Measurements from ENCODE around the gene PVR.
A peak's percentile ranks its signal among the peaks of the same experiment; 100 is the strongest.
"Not testable (repeated sequence)": the region's sequence is repeated elsewhere in the genome, so short reads cannot be mapped to it uniquely, and the experiment has no call there.

The PVR gene

DNA sequence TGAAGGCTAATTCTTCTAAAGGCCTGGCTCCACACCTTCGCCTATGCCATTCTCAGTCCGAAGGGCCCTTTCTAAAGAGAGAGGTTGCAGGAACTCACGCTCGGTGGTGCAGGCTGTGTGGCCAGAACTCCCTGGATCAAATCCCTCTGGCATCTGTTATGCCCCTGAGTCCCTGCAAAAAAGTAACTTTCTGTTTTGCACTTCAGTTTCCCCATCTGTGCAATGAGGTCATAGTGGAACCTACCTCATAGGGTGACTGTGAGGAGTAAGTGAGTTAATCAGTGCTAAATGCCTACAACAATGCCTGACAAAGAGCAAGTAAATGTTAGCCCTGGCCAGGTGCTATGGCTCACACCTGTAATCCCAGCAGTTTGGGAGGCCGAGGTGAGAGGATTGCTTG, 23.0 kb upstream of the PVR start:
- no peak for DNase-seq

DNA sequence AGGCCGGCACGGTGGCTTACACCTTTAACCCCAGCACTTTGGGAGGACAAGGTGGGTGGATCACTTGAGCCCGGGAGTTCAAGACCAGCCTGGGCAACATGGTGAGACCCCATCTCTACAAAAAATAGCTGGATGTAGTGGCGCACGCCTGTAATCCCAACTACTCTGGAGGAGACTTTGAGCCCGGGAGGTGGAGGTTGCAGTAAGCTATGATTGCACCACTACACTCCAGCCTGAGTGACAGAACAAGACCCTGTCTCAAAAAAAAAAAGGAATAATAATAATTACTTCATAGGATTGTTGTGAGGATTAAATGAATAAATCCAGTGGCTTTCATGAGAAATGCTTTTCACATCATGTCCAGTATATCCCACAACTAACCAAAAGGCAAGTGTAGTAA, 22.3 kb upstream of the PVR start:
- DNase-seq: no peak

DNA sequence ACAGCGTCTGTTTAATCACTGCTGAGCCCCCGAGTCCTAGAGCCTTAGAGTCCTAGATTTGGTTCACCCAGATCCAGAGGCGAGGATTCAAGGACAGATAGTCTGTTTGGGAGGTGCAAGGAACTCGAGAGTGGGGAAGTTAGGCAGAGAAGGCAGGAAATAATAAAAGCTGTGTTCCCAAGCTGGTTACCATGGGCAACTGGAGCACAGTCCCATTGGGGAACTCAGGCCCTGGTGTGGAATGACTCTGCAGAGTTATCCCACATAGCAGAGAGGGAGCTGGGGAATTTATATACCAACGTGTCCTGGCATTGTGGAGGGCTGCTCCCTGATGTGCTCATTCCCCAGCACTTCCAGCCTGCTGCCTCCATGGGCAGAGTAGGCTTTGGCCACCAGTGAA, 20.6 kb upstream of the PVR start:
- peak; percentile 62 for DNase-seq

DNA sequence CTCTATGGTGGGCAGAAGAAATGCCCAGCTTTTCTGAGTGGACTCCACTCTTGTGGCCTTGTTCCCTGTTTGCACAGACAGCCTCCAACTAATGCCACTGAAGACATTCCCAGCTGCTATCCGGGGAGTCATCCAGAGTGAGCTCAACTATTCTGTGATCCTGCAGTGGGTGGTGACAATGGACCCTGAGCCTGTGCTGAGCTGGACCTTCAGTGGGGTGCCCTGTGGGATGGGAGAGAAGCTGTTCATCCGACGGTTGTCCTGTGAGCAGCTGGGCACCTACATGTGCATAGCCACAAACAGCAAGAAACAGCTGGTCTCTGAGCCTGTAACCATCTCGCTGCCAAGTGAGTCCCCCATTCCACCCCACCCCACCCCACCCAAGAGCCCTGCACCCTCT, 20.1 kb upstream of the PVR start:
- no peak for DNase-seq

DNA sequence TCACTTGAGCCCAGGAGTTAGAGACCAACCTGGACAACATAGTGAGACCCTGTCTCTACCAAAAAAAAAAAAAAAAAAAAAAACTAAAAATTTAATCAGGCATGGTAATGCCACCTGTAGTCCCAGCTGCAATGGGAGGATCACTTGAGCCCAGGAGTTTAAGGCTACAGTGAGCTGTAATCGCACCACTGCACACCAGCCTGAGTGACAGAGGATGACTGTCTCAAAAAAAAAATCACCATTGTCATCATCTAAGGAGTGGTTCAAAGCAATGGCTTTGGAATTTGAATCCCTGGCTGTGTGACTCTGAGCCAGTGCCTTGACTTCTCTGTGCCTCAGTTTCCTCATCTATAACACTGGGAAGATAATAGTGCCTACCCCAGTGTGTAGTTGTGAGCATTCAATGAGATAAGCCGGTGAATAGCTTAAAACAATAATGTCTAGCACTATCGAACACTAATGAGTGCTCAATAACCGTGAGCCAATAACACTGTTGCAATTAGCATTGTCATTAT, 18.8 kb upstream of the PVR start:
- no peak for DNase-seq

DNA sequence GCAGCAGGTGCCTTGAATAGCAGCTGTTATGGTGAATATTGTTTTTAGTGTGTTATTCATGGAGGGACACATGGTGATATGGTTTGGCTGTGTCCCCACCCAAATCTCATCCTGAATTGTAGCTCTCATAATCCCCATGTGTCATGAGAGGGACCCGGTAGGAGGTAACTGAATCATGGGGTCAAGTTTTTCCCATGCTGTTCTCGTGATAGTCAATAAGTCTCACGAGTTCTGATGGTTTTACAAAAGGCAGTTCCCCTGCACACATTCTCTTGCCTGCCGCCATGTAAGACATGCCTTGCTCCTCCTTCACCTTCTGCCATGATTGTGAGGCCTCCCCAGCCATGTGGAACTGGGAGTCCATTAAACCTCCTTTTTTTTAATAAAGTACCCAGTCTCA, 18.1 kb upstream of the PVR start:
- not testable (repeated sequence) for DNase-seq

DNA sequence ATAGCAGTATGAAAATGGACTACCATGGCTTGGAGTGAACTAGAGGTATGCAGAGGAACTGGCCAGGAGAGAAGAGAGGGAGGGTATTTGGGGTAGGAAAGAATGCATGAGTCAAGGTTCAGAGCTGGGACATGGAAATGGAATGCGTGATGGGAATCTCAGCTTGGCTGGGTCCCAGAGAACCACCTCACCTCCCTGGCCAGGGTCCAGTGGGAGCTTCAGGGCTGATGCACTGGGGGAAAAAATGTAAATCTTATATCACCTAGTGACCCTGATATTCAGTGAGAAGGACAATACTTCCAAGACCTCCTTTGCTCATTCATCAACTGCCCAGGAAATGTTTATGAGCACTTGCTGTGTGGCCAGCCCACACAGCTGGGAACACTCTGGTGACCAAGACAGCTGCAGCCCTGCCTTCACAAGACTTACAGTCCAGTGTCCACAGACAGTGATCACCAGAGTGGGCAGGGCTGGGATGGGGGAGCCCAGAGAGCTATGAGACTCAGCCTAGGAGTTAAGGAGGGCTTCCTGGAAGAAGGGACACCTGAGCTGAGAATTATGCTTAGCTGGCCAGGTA, 17.6 kb upstream of the PVR start:
- DNase-seq: peak; percentile 98

DNA sequence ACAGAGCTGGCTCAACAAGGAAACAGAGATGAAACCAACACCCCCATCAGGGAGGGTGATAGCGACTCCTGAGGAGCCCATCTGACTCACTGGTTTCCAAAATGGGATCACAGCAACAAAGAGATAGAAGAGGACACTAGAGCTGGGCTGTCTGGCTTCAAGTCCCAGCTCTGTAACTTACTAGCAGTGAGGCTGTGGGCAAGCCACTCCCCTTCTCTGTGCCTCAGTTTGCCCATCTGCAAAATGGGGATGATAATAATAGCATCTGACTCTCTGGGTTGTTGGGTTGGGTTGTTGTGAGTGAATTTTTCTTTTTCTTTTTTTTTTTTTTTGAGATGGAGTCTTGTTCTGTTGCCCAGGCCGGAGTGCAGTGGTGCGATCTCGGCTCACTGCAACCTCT, 16.1 kb upstream of the PVR start:
- no peak for DNase-seq

DNA sequence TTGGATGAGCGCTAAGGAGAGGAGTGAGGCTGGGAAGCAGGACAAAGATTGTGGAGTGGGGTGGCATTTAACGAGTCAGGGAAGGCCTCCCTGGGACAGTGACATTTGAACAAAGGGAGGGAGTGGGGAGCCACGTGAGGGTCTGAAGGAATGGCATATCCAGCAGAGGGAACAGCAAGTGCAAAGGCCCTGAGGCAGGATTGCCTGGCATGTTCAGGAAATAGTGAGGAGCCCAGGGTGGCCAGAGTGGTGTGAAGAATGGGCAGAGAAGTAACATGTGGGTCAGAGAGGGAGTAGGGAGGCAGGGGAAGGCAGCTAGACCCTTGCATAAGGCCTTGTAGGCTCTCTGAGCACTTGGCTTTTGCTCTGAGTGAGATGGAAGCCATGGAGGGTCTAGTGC, 14.9 kb upstream of the PVR start:
- DNase-seq: no peak

DNA sequence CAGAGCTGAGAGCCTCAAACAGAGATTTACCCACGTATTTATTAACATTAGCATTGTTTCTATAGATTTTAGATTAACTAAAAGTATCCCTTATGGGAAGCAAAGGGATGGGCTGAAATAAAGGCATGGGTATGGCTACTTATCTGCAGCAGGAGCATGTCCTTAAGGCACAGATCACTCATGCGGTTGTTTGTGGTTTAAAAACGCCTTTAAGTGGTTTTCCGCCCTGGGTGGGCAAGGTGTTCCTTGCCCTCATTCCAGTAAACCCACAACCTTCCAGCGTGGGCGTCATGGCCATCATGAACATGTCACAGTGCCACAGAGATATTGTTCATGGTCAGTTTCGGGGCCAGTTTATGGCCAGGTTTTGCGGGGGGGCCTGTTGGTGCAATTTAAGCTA, 12.1 kb upstream of the PVR start:
- DNase-seq: not testable (repeated sequence)

DNA sequence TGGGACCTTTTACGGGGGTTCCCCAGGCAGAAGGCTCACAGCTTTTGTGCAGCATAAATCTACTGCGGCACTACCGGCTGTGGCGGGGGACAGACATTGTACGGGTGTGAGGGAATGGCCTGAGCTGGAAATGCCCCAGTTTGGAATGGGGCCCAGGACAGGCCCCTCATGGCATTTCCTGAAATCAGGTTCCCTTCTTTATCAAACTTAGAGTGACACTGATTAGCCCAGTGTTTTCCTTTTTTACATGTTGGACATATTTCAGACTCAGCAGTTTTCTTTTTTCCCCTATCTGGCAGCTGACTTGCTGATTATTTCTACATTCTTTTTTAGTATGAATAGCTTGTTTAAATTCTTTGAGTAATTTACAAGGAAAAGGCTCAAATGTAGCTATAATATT, 9.7 kb upstream of the PVR start:
- not testable (repeated sequence) for DNase-seq

DNA sequence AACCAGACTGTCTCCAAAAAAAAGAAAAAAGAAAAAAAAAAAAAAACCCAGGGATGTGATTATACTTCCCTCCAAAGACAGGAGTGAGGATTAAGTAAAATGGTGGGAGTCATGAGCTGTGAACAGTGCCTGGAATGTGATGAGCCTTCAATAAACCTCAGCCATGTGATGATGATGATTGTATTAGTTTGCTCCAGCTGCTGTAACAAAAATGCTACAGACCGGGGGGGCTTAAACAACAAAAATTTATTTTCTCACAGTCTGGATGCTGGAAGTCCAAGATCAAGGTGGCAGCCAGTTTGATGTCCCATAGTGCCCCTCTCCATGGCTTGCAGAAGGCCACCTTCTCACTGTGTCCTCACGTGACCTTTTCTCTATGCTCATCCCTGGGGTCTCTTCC, 8.9 kb upstream of the PVR start:
- no peak for DNase-seq

DNA sequence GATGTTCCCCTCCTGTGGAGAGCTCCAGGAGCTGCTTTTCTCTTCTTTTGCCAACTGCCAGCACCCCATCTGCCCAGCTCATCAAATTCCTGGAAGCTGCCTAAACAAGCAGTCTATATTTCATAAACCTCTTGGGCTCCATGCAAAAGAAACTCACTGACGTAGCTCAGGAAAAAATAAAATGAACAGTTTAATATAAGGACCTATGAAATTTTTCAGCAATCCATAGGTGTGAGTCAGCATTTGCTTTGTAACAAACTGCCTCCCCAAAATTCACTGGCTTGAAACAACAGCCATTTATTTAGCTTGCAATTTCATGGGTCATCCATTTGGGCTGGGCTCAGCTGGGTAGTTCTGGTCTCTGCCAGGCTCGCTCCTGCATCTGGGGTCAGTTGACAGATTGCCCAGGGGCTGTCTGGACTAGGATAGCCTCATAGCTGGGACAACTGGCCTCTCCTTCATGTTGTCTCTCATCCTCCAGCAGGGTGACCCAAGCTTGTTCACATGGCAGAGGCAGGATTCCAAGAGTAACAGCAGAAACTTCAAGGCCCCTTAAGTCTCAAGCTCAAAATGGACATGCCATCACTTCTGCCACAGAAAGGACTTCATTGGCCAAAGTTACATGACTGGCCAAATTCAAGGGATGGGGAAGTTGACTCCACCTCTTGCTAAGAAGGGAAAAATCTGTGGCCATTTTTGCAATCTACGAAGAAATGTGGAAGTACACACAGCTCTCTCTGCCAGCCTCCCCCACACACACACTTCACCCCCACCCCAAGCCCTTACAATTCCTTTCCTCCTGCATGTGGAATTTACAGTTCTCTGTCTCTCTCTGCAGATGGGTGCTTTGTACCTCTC, 7.9 kb upstream of the PVR start:
- peak; percentile 63 for DNase-seq

DNA sequence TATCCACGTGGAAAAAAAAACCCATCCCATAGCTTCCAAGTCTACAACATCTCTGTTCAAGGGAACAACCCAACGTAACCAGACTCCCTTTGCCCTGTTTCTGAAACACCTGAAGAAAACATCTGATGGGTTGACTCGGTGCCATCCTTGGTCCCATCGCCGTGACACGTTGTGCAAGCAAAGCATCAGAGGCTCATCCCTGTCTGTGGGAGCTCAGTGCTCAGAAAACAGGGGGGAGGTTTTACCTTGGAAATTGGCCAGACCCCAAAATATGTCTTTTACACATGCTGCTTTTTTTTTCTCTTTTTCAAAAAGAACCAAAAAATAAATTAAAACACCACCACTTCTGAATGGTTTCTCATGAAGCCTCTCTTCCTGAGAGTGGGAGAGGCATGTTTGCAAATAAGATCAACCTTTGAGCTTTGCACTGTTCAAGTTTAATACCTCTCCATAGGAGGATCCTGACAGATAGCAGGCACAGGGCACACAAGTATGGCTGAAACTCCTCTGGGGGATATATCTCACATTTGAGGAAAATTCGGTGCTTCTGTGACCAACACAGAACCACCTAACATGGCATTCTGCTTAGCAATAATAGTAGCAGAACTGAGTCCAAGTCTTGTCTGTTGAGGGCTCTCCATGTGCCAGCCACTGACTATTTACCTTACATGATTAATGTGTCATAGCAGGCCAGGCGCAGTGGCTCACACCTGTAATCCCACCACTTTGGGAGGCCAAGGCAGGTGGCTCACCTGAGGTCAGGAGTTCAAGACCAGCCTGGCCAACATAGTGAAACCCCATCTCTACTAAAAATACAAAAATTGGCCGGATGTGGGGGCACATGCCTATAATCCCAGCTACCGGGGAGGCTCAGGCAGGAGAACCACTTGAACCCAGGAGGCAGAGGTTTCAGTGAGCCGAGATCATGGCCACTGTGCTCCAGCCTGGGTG, 7.0 kb upstream of the PVR start:
- no peak for DNase-seq

DNA sequence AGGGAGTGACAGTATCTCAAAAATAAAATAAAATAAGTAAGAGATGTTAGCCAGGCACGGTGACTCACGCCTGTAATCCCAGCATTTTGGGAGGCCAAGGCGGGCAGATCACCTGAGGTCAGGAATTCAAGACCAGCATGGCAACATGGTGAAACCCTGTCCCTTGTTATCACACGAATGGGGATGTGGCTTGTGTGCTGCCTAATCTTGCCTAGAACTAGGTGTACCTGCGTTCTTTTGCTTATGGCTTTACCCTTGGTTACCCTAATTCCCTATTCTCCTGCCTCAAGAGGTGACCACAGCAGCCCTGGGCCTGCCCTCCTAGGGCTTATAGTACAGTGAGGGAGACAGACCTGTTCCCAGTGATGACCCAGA, 6.3 kb upstream of the PVR start:
- DNase-seq: no peak

DNA sequence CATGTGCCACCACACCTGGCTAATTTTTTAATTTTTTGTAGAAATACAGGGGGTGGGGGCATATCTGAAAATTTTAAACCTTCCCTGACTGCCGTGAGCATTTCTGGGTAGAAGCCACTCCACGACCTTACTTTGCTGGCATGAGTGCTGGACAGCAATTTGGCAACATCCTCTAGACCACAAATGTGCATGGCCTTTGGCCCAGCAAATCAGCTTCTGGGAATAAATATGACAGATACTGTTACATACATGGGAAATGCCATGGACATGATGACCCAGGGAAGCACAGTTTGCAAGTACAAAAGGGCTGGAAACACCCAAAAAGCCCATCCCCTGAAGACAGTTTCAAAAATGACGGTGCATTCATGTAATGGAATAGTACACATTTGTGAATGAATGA, 3.2 kb upstream of the PVR start:
- DNase-seq: peak; percentile 51

DNA sequence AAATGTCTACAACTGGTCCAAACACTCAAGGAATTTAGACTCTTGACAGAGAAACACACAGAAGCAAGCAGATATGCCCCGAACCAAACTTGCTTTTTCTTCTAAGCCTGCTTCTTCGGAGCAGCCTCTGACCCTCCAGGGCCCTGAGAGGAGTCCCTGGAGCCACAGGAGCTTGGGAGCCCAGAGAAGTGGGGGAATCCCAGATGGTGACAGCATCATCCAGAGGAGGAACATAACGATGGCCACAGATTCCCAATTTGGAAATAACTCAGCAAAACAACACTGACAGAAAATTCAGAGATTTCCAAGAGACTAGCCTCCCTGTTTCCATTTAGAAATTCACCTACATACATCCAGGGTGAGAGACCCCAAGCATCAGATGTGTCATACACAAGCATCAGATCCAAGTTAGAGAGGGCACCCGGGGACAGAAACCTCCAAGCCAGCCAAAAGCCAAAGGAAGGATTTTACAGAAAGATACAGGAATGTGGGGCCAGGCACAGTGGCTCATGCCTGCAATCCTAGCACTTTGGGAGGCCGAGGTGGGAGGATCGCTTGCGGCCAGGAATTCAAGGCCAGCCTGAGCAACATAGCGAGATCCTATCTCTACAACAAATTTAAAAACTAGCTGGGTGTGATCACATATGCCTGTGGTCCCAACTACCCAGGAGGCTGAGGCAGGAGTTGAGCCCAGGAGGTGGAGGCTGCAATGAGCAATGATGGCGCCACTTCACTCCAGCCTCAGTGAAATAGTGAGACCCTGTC, 2.0 kb upstream of the PVR start:
- DNase-seq: no peak

DNA sequence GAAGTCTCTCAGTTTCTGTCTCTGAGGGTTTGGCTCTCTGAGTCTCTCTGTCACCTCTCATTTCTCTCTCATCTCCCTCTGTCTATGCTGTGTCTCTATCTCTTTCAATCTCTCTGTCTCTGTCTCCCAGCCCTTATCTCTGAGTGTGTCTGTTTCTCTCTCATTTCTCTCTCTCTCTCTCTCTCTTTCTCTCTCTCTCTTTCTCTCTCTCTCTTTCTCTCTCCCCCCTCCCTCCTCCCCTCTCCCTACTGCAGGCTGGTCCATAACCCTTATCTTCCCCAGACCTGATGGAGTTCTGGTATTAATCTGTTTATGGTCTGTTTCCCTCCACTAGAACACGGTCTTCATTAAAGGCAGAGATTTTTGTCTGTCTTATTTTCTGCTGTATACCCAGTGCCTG, 1.3 kb upstream of the PVR start:
- DNase-seq: no peak

DNA sequence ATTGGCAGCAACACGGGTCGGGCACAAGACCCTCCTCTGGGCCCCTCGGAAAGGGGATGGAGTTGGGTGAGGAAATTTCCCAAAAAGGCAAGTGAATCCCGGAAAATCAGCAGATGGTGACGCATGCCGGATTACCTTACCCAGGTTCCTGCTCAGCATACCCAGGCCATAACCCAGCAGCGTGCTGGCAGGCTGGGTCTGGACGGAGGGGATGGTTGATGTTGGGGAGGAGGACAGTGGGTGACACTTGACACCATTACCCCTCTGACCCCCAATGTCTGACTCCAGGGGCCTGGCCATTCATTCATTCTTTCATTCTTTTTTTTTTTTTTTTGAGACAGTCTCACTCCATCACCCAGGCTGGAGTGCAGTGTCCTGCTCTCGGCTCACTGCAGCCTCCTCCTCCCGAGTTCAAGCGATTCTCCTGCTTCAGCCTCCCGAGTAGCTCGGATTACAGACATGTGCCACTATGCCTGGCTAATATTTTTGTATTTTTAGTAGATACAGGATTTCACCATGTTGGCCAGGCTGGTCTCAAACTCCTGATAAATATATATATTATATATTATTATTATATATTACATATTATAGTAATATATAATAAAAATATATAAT, 799 bp downstream of the PVR start:
- DNase-seq: peak; percentile 41

DNA sequence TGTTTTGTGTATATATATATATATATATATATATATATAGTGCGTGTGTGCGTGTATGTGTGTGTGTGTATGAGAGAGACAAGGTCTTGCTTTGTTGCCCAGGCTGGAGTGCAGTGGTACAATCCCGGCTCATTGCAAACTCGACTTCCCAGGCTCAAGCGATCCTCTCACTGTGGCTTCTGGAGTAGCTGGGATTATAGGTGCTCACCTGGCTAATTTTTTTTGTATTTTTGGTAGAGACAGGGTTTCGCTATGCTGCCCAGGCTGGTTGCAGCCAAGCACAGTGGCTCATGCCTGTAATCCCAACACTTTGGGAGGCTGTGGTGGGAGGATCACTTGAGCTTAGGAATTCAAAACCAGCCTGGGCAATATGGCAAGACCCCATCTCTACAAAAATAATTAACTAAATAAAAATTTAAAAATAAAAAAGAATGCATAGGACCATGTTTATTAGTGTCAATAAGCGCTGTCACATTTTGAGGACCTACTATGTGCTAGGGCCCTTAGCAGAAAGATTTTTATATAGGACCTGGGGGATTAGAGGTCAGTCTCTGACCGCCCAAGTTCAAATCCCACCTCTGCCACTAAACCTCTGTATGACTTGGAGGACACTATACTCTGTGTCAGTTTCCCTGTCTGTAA, 1.8 kb downstream of the PVR start:
- DNase-seq: no peak

DNA sequence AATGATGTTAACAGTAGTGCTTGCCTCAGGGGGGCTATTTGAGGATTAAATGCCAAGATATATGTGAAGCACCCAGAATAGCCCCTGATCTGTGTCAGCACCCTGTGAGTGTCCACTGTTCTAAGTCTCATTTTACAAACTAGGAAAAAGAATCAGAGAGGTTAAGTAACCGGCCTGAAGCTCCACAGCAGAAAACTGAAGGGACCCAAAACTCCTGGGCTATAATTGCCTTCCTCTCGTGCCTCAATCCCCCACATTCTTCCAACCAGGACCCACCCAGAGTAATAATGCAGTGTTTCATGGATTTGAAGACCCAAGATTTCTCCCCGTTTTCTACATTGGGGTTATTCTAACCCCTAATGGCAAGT, 2.3 kb downstream of the PVR start:
- DNase-seq: no peak

DNA sequence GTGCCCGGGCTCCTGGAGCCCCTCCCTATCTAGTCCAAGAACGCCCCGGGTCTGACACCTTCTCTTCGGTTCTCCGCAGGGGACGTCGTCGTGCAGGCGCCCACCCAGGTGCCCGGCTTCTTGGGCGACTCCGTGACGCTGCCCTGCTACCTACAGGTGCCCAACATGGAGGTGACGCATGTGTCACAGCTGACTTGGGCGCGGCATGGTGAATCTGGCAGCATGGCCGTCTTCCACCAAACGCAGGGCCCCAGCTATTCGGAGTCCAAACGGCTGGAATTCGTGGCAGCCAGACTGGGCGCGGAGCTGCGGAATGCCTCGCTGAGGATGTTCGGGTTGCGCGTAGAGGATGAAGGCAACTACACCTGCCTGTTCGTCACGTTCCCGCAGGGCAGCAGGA, 3.4 kb downstream of the PVR start:
- DNase-seq: no peak
